HG03521 (cell line): ENCODE results near the gene MOB3C.

Experiments
- ATAC-seq: cut with Tn5 transposase; IDR thresholded peaks from one replicate; pipeline ENCODE4 v1.9.1; 2021; ENCODE audit warnings: mild to moderate bottlenecking, moderate library complexity; ENCODE audit not compliant: unreplicated experiment

Gene MOB3C

DNA sequence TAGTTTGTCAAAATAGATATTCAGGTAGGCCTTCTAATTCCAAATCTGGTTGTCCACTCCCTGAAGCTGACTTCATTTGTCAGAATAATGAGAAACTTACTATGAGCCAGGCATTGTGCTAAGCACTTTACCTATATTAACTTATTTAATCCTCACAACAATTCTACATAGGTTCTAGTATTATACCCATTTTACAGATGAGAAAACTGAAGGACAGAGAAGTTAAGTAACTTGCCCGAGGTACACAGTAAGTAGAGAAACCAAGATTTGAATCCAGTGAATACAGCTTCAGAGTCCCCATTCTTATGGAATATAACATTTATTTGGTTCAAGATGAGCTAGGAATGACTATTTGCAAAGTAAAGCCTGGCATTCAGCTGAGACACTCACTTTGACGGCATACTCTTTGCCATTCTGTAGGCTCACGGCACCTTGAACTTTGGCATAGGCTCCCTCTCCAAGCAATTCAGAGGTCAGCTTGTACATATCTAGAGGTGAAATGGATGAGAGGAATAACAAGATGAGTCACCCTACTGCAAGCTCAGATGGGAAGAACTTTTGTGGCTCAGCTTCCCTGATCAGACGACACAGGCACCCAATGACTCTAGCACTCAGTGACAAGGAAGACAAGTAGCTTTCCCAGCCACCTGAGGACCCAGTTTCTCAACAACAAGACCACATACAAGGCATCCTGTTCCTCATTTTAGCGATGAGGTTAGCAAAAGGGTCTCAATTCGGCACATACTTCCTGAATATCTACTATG, 36.3 kb downstream of the MOB3C start:
- ATAC-seq = no peak

DNA sequence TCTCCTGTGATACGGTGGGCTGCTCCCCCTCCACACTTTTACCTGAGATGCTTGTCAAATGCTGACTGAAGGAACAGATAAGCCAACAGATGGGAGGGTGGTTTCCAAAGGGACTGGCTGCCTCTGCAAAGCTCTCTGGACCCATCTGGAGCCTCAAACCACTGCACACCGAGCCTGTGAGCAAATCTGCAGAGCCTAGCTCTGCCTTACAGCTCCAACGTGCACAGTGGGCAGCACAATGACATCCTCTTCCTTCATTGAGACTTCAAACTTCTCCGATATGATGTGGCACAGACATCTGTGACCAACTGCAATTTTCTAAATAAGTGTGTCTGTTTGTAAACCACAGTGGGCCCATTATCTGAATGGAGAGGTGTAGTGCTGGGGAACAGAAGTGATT, 38.9 kb downstream of the MOB3C start:
- no peak for ATAC-seq

- ATAC-seq = no peak
Measured at GRCh38 chr1:46576596-46576995, 40.0 kb downstream of the MOB3C start.

- no peak for ATAC-seq
Measured at GRCh38 chr1:46575778-46576177, 40.8 kb downstream of the MOB3C start.

- no peak for ATAC-seq
Measured at GRCh38 chr1:46575300-46575699, 41.3 kb downstream of the MOB3C start.

DNA sequence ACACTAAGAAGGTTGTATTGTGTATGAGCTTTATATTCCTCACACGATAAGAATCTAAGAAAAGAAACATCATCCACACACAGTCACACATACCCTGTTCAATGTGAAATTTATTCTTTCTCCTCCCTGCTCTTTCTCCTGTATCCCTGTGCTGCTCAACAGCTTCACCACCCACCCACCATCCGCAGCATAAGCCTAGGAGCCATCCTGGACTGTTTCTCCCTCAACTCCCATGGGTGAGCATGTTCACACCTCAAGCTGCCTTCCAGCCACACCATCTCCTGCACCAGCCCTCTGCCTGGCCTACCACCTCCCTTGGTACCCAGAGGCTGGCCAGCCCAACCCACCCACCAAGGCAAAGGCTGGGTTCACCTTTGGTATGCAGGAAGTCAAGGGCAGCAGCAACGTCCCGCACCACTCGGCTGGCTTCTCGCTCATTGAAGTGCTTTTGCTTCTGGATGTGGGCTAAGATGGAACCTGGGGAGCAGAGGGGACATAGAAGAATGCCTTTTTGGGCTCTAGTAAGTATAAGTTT, 44.9 kb downstream of the MOB3C start:
- ATAC-seq = no peak

DNA sequence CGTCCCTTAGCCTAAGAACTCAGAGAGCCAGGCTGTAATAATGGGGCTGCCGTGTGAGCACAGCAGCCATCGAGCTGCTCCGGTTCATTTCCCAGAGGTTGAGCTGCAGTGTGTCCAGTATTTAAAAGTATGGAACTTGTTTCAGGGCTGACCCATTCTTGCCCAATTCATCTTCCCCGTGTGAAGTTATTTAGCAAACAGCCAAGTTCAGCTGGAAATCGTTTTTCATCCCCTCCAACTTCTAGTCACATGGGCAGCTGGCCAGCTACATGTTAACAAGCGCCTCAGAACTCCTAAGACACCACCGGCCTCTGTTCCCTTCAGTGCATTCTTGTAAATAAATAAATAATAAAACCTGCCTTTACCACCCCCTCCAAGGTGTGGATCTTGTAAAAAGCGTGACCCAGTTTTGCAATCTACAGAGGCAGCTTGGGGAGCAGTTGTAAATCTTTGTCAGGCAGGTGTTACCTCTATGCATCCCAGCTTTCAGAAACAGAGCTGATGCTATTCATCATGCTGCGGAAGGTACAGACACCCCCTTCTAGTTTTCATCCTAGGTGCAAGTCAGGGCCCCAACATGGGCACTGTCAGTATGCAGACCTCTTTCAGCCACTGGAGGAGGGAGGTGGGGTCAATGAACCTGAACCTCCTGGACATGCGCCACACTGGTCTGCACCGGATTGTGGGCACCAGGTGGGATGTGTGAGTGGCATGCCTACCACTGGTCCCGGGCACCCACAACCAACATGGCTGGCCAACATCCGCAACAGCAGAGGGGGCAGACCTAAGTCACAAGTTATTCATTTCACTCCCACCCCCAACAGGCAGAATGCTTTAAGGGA, 46.5 kb downstream of the MOB3C start:
- no peak for ATAC-seq

- ATAC-seq = no peak
Measured at GRCh38 chr1:46569116-46569515, 47.5 kb downstream of the MOB3C start.

DNA sequence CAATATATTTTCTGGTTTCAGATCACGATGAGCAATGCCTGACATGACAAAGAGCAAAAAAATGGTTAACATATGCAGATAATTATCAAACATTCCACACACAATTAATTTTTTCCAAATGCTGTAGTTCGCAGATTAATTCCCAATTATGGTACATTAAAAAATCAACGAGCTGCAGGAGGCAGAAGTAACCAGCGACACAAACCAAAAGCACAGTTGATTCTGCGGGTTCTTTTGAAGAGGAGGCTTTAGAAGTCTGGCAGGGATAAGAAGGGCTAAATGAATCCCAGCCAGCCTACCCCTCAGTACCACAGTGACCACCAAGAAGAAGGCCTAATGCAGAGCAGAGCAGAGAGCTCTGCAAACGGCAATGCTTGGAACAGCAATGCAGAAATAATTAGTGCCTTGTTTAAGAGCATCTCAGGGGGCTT, 48.1 kb downstream of the MOB3C start:
- no peak for ATAC-seq

- ATAC-seq = no peak
Measured at GRCh38 chr1:46563341-46563740, 53.3 kb downstream of the MOB3C start.

DNA sequence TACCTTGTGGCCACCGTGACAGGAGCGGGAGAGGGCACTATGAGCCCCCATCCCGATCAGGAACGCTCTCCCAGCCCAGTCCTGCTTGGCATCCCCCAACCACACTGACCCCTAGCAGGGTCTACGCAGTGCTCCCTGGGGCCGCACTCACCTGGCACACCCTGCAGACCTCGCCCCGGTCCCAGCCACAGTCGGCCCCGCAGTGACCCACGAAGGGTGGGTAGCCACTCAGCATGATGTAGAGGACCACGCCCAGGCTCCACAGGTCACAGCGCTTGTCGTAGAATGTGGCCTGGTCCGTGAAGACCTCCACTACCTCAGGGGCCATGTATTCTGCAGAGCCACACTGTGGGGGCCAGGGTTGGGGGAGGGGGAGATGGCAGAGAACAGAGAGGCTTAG, 54.1 kb downstream of the MOB3C start:
- no peak for ATAC-seq

DNA sequence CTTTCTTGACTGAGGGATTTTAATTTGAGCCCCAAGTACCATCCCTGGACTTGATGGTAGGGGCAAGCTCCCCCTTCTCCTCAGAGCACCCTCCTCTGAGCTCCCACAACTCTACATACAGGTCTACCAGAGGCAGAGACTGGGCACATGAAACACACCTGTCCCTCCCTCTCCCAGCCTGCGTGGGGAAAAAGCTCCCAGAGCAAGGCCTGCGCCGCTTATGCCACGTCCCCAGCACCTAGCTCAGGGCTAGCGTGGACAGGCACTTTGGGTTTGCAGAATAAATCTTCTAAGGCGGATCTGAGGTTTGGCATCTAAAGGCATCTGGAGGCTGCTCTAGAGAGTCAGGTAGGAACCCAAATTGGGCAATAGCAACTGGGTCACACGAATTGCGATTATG, 57.6 kb downstream of the MOB3C start:
- no peak for ATAC-seq

DNA sequence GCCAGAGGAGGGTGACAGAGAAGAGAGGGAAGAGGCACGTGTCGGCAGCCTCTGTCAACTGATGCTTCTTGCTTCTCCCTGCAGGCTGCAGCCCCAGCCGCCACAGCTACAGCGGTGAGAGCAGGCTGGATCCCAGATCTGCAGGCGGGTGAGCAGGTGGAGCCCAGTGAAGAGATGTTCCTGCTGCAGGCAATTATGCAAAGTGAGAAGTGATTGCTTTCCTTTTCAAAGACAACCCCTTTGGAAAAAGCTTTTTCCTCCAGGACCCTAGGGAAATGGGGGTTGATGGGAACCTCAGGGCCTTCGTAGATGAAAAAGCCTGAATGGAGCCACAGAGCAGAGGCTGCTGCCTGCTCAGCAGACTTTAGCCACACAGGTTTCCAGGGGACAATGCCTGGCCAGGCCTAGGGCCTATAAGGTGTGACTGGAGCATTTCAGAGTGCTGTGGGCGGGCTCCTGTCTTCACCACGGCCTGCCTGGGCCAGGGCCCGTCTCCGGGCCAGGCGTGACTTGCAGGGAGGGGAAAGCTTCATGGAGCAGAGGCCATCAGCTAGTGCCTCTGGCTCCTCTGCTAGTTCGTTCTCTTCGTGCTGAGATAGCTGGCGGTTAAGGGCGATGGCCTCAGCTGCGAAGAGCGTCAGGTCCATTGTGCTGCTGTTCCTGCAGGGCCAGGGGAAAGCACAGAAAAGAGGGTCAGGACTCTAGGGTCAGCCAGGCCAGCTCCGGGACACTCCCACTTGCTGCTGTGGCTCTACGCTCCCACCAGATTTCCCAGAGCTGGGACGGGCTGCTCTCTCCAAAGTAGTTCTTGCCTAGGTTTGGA, 58.3 kb downstream of the MOB3C start:
- no peak for ATAC-seq
